ENCODE results near the gene ZC2HC1B.

ZC2HC1B gene

GRCh38 chr6:143936347-143936746 lies 72.1 kb downstream of the ZC2HC1B start:
- DNase-seq: no peak

- DNase-seq: no peak
Measured at GRCh38 chr6:143936778-143937667, 72.7 kb downstream of the ZC2HC1B start.

GRCh38 chr6:143937668-143937970 lies 73.3 kb downstream of the ZC2HC1B start:
- no peak for DNase-seq

GRCh38 chr6:143939364-143939763 lies 75.1 kb downstream of the ZC2HC1B start:
- DNase-seq: no peak

GRCh38 chr6:143940011-143940597 lies 75.8 kb downstream of the ZC2HC1B start:
- DNase-seq: no peak

- DNase-seq: peak; percentile 44
Measured at GRCh38 chr6:143941852-143942627, 77.8 kb downstream of the ZC2HC1B start.

- no peak for DNase-seq
Measured at GRCh38 chr6:143948208-143948607, 83.9 kb downstream of the ZC2HC1B start.

GRCh38 chr6:143949535-143949934 lies 85.3 kb downstream of the ZC2HC1B start:
- no peak for DNase-seq

GRCh38 chr6:143949962-143950361 lies 85.7 kb downstream of the ZC2HC1B start:
- no peak for DNase-seq

GRCh38 chr6:143950875-143951274 lies 86.6 kb downstream of the ZC2HC1B start:
- DNase-seq: no peak

- DNase-seq: no peak
Measured at GRCh38 chr6:143952060-143952778, 87.9 kb downstream of the ZC2HC1B start.

- DNase-seq: no peak
Measured at GRCh38 chr6:143952947-143953701, 88.8 kb downstream of the ZC2HC1B start.

GRCh38 chr6:143953922-143954321 lies 89.6 kb downstream of the ZC2HC1B start:
- DNase-seq: no peak

GRCh38 chr6:143955971-143956370 lies 91.7 kb downstream of the ZC2HC1B start:
- DNase-seq: no peak

- no peak for DNase-seq
Measured at GRCh38 chr6:143957679-143958274, 93.5 kb downstream of the ZC2HC1B start.

- no peak for DNase-seq
Measured at GRCh38 chr6:143958839-143959399, 94.6 kb downstream of the ZC2HC1B start.

GRCh38 chr6:143959927-143960326 lies 95.7 kb downstream of the ZC2HC1B start:
- no peak for DNase-seq

GRCh38 chr6:143961066-143961465 lies 96.8 kb downstream of the ZC2HC1B start:
- DNase-seq: no peak

GRCh38 chr6:143961886-143962878 lies 97.9 kb downstream of the ZC2HC1B start:
- peak; percentile 57 for DNase-seq

Measured in right hindlimb (tissue), 1 donor.